Measurements from ENCODE around the gene EML6.

DNA sequence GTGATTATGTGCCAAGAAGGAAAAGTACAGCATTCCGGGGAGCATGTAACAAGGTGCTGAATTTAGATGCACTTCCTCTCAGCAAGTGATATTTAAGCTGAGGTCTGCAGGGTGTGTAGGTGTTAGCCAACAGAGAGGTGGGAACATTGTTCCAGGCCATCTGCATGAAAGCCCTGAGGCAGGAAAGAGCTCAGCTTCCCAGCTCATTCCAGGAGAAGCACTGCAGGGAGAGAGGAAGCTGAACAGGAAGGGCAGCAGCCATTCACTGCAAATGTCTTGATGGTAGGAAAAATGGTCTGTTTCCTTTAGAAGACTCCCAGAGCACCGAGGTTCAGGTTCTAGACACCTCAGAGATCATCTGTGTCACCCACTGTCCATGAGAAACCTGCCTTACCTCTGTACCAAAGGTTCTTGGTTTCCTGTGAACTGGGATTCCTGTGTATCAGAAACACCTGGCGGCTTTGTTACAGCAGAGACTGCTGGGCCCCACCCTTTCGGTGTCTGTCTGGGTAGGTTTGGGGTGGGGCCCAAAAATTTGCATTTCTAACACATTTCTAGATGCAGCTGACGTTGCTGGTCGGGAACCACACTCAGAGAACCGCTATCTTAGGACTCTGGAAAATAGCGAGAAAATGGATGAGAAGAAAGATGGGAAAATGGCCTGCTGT, 242.8 kb downstream of the EML6 start:
- TF ChIP-seq, protein P1, sequence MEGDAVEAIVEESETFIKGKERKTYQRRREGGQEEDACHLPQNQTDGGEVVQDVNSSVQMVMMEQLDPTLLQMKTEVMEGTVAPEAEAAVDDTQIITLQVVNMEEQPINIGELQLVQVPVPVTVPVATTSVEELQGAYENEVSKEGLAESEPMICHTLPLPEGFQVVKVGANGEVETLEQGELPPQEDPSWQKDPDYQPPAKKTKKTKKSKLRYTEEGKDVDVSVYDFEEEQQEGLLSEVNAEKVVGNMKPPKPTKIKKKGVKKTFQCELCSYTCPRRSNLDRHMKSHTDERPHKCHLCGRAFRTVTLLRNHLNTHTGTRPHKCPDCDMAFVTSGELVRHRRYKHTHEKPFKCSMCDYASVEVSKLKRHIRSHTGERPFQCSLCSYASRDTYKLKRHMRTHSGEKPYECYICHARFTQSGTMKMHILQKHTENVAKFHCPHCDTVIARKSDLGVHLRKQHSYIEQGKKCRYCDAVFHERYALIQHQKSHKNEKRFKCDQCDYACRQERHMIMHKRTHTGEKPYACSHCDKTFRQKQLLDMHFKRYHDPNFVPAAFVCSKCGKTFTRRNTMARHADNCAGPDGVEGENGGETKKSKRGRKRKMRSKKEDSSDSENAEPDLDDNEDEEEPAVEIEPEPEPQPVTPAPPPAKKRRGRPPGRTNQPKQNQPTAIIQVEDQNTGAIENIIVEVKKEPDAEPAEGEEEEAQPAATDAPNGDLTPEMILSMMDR (IDR thresholded peaks at IDR 0.05): no peak
- TF ChIP-seq POLR2A (IDR thresholded peaks at IDR 0.05): no peak
